ENCODE data around the gene NRIP1. TPM values are rescaled to one million over a fixed set of nuclear protein-coding genes. Genes with fewer than 3 reads are reported as not detected.
"Not testable (repeated sequence)": the region's sequence is repeated elsewhere in the genome, so short reads cannot be mapped to it uniquely, and the experiment has no call there.

NRIP1 gene
- total and polyA plus RNA-seq, 5 donors from 2014 or later, result 11.6 to 20.3 (median 13.3) TPM

GRCh38 chr21:15034126-15034853 is 30.5 kb downstream of the NRIP1 start:
- no peaks in the 10 kb centered on the region for H3K4me1 ChIP-seq (ENCODE audit: control insufficient read depth, insufficient read depth, low read length, poor library complexity, severe bottlenecking)
- DNase-seq (peak in 1 of 3 donors; percentile 5), ATAC-seq (ENCODE audit: low read depth in 2 of 2) (no peak)
- Mint-ChIP-seq H3K27ac (no peak overlapping the region), H3K27me3 (no peaks in the 10 kb centered on the region), H3K9me3 (no peaks in the 10 kb centered on the region), H3K4me3 (no peak overlapping the region), H3K36me3 (peaks cover 7% of the 10 kb centered on the region), H3K4me1 (peaks cover 0 to 22% (median 7%) of the 10 kb centered on the region in 4 donors)
- H3K27ac ChIP-seq (ENCODE audit: insufficient read depth, low read length, poor library complexity, severe bottlenecking), result no peak overlapping the region
- H3K27me3 ChIP-seq (ENCODE audit: control insufficient read depth, insufficient read depth, low read length), result no peaks in the 10 kb centered on the region
- no peaks in the 10 kb centered on the region for H3K36me3 ChIP-seq (ENCODE audit: control insufficient read depth, insufficient read depth, low read length)
- H3K9me3 ChIP-seq (ENCODE audit: control insufficient read depth in 2 of 2, low read length in 2 of 2), result no peaks in the 10 kb centered on the region
- no peak overlapping the region for H3K4me3 ChIP-seq (ENCODE audit: low read depth, low read length)

GRCh38 chr21:15031790-15032357 is 32.9 kb downstream of the NRIP1 start:
- no peak for ATAC-seq (ENCODE audit: low read depth in 2 of 2)
- H3K27ac Mint-ChIP-seq, result no peak overlapping the region
- H3K36me3 Mint-ChIP-seq, result peaks cover 10% of the 10 kb centered on the region
- peaks cover 4% of the 10 kb centered on the region for H3K27me3 Mint-ChIP-seq
- no peaks in the 10 kb centered on the region for H3K27me3 ChIP-seq (ENCODE audit: control insufficient read depth, insufficient read depth, low read length)
- H3K9me3 ChIP-seq (ENCODE audit: control insufficient read depth in 2 of 2, low read length in 2 of 2), result no peaks in the 10 kb centered on the region
- peaks cover 0 to 41% (median 9%) of the 10 kb centered on the region in 4 donors for H3K4me1 Mint-ChIP-seq
- H3K4me3 Mint-ChIP-seq, result no peak overlapping the region
- DNase-seq, result no peak
- no peak overlapping the region for H3K4me3 ChIP-seq (ENCODE audit: low read depth, low read length)
- no peaks in the 10 kb centered on the region for H3K36me3 ChIP-seq (ENCODE audit: control insufficient read depth, insufficient read depth, low read length)
- H3K4me1 ChIP-seq (ENCODE audit: control insufficient read depth, insufficient read depth, low read length, poor library complexity, severe bottlenecking), result no peaks in the 10 kb centered on the region
- no peak overlapping the region for H3K27ac ChIP-seq (ENCODE audit: insufficient read depth, low read length, poor library complexity, severe bottlenecking)
- H3K9me3 Mint-ChIP-seq, result no peaks in the 10 kb centered on the region

GRCh38 chr21:15031362-15031761 is 33.4 kb downstream of the NRIP1 start:
- H3K27ac ChIP-seq (ENCODE audit: insufficient read depth, low read length, poor library complexity, severe bottlenecking); ATAC-seq (ENCODE audit: low read depth in 2 of 2); H3K9me3 Mint-ChIP-seq; H3K27me3 ChIP-seq (ENCODE audit: control insufficient read depth, insufficient read depth, low read length); H3K27me3 Mint-ChIP-seq; H3K4me1 ChIP-seq (ENCODE audit: control insufficient read depth, insufficient read depth, low read length, poor library complexity, severe bottlenecking); H3K4me3 ChIP-seq (ENCODE audit: low read depth, low read length); H3K36me3 Mint-ChIP-seq; H3K9me3 ChIP-seq (ENCODE audit: control insufficient read depth in 2 of 2, low read length in 2 of 2); H3K27ac Mint-ChIP-seq; H3K36me3 ChIP-seq (ENCODE audit: control insufficient read depth, insufficient read depth, low read length); H3K4me3 Mint-ChIP-seq; DNase-seq: not testable (repeated sequence)
- H3K4me1 Mint-ChIP-seq, result peaks cover 0 to 42% (median 8%) of the 10 kb centered on the region in 4 donors

- H3K27me3 Mint-ChIP-seq; H3K27ac Mint-ChIP-seq; H3K27me3 ChIP-seq (ENCODE audit: control insufficient read depth, insufficient read depth, low read length); H3K27ac ChIP-seq (ENCODE audit: insufficient read depth, low read length, poor library complexity, severe bottlenecking); H3K36me3 ChIP-seq (ENCODE audit: control insufficient read depth, insufficient read depth, low read length); DNase-seq; H3K9me3 ChIP-seq (ENCODE audit: control insufficient read depth in 2 of 2, low read length in 2 of 2); ATAC-seq (ENCODE audit: low read depth in 2 of 2); H3K4me3 ChIP-seq (ENCODE audit: low read depth, low read length); H3K9me3 Mint-ChIP-seq; H3K4me3 Mint-ChIP-seq; H3K36me3 Mint-ChIP-seq; H3K4me1 ChIP-seq (ENCODE audit: control insufficient read depth, insufficient read depth, low read length, poor library complexity, severe bottlenecking): not testable (repeated sequence)
- H3K4me1 Mint-ChIP-seq, result peaks cover 0 to 38% (median 7%) of the 10 kb centered on the region in 4 donors
Observed at GRCh38 chr21:15030861-15031260, 33.9 kb downstream of the NRIP1 start.

GRCh38 chr21:15029077-15029476 is 35.7 kb downstream of the NRIP1 start:
- Histone ChIP-seq H3K4me3 (ENCODE audit: low read depth, low read length) (no peak overlapping the region), H3K9me3 (ENCODE audit: control insufficient read depth in 2 of 2, low read length in 2 of 2) (no peaks in the 10 kb centered on the region), H3K27ac (ENCODE audit: insufficient read depth, low read length, poor library complexity, severe bottlenecking) (no peak overlapping the region), H3K4me1 (ENCODE audit: control insufficient read depth, insufficient read depth, low read length, poor library complexity, severe bottlenecking) (no peaks in the 10 kb centered on the region), H3K27me3 (ENCODE audit: control insufficient read depth, insufficient read depth, low read length) (no peaks in the 10 kb centered on the region), H3K36me3 (ENCODE audit: control insufficient read depth, insufficient read depth, low read length) (no peaks in the 10 kb centered on the region)
- no peak for DNase-seq
- peaks cover 0 to 36% (median 10%) of the 10 kb centered on the region in 4 donors for H3K4me1 Mint-ChIP-seq
- peak overlapping the region in 1 of 3 donors; percentile 41 for H3K27ac Mint-ChIP-seq
- no peak for ATAC-seq (ENCODE audit: low read depth in 2 of 2)
- H3K9me3 Mint-ChIP-seq, result peaks cover 0 to 2% (median 0%) of the 10 kb centered on the region in 7 donors
- peaks cover 4% of the 10 kb centered on the region for H3K27me3 Mint-ChIP-seq
- peak overlapping the region in 2 of 4 donors; percentile 5 to 28 for H3K4me3 Mint-ChIP-seq
- peaks cover 11% of the 10 kb centered on the region for H3K36me3 Mint-ChIP-seq

GRCh38 chr21:15028186-15028585 is 36.6 kb downstream of the NRIP1 start:
- Mint-ChIP-seq H3K4me1 (peaks cover 0 to 37% (median 10%) of the 10 kb centered on the region in 4 donors), H3K4me3 (no peak overlapping the region), H3K9me3 (peaks cover 0 to 2% (median 0%) of the 10 kb centered on the region in 7 donors), H3K27me3 (peaks cover 4% of the 10 kb centered on the region), H3K27ac (peak overlapping the region in 1 of 3 donors; percentile 6), H3K36me3 (peaks cover 11% of the 10 kb centered on the region)
- no peak overlapping the region for H3K4me3 ChIP-seq (ENCODE audit: low read depth, low read length)
- no peaks in the 10 kb centered on the region for H3K27me3 ChIP-seq (ENCODE audit: control insufficient read depth, insufficient read depth, low read length)
- ATAC-seq (ENCODE audit: low read depth in 2 of 2) (no peak), DNase-seq (no peak)
- no peaks in the 10 kb centered on the region for H3K36me3 ChIP-seq (ENCODE audit: control insufficient read depth, insufficient read depth, low read length)
- H3K9me3 ChIP-seq (ENCODE audit: control insufficient read depth in 2 of 2, low read length in 2 of 2), result no peaks in the 10 kb centered on the region
- H3K4me1 ChIP-seq (ENCODE audit: control insufficient read depth, insufficient read depth, low read length, poor library complexity, severe bottlenecking), result no peaks in the 10 kb centered on the region
- H3K27ac ChIP-seq (ENCODE audit: insufficient read depth, low read length, poor library complexity, severe bottlenecking), result no peak overlapping the region

- Mint-ChIP-seq H3K36me3 (peaks cover 11% of the 10 kb centered on the region), H3K27me3 (peaks cover 4% of the 10 kb centered on the region), H3K27ac (no peak overlapping the region), H3K4me3 (no peak overlapping the region), H3K9me3 (peaks cover 0 to 2% (median 0%) of the 10 kb centered on the region in 7 donors), H3K4me1 (peaks cover 0 to 37% (median 10%) of the 10 kb centered on the region in 4 donors)
- Histone ChIP-seq H3K36me3 (ENCODE audit: control insufficient read depth, insufficient read depth, low read length) (no peaks in the 10 kb centered on the region), H3K4me1 (ENCODE audit: control insufficient read depth, insufficient read depth, low read length, poor library complexity, severe bottlenecking) (no peaks in the 10 kb centered on the region), H3K9me3 (ENCODE audit: control insufficient read depth in 2 of 2, low read length in 2 of 2) (no peaks in the 10 kb centered on the region), H3K4me3 (ENCODE audit: low read depth, low read length) (no peak overlapping the region), H3K27me3 (ENCODE audit: control insufficient read depth, insufficient read depth, low read length) (no peaks in the 10 kb centered on the region), H3K27ac (ENCODE audit: insufficient read depth, low read length, poor library complexity, severe bottlenecking) (no peak overlapping the region)
- DNase-seq (no peak), ATAC-seq (ENCODE audit: low read depth in 2 of 2) (no peak)
Observed at GRCh38 chr21:15027056-15027455, 37.7 kb downstream of the NRIP1 start.

GRCh38 chr21:15026370-15026769 is 38.4 kb downstream of the NRIP1 start:
- peaks cover 4% of the 10 kb centered on the region for H3K27me3 Mint-ChIP-seq
- H3K4me3 ChIP-seq (ENCODE audit: low read depth, low read length), result no peak overlapping the region
- H3K27me3 ChIP-seq (ENCODE audit: control insufficient read depth, insufficient read depth, low read length), result no peaks in the 10 kb centered on the region
- no peaks in the 10 kb centered on the region for H3K9me3 ChIP-seq (ENCODE audit: control insufficient read depth in 2 of 2, low read length in 2 of 2)
- H3K9me3 Mint-ChIP-seq, result peaks cover 0 to 3% (median 0%) of the 10 kb centered on the region in 7 donors
- H3K4me1 Mint-ChIP-seq, result peaks cover 0 to 42% (median 12%) of the 10 kb centered on the region in 4 donors
- ATAC-seq (ENCODE audit: low read depth in 2 of 2) (no peak), DNase-seq (no peak)
- H3K4me1 ChIP-seq (ENCODE audit: control insufficient read depth, insufficient read depth, low read length, poor library complexity, severe bottlenecking), result no peaks in the 10 kb centered on the region
- no peak overlapping the region for H3K4me3 Mint-ChIP-seq
- H3K36me3 Mint-ChIP-seq, result peaks cover 11% of the 10 kb centered on the region
- no peak overlapping the region for H3K27ac Mint-ChIP-seq
- H3K27ac ChIP-seq (ENCODE audit: insufficient read depth, low read length, poor library complexity, severe bottlenecking), result no peak overlapping the region
- no peaks in the 10 kb centered on the region for H3K36me3 ChIP-seq (ENCODE audit: control insufficient read depth, insufficient read depth, low read length)

Measured in CD4-positive, CD25-positive, alpha-beta regulatory T cell (primary cell).